Sciatic nerve (tissue), 2 donors: ENCODE results near the gene APBB1. TPM values are rescaled to one million over a fixed set of nuclear protein-coding genes. Genes with fewer than 3 reads are reported as not detected.

Experiments used
- ATAC-seq: fragments of 200-7000 bp; cut with Tn5 transposase; one replicate; pipeline ENCODE4 v1.9.1; 2020; ENCODE audit warnings: mild to moderate bottlenecking, moderate library complexity
- DNase-seq: peaks from one replicate; pipeline ENCODE4 v3.0.0-alpha.2; 2020; ENCODE audit warnings: low spot score
- intact Hi-C: fragments of 100-400 bp; cut with DNase I; formaldehyde crosslinking; loops from one replicate; pipeline ENCODE4 v1.14.2; 2022
- total RNA-seq: library from RNA; stranded (reverse); fragmentation: NEBNext Ultra II Directional; extraction: Animal tissue kit (Norgen Biotek cat#: 25700); gene quantifications from one replicate; pipeline ENCODE4 v1.2.1, GENCODE V29; 2021
- donor health status: DM: no; HTN: no; CAD: no.
- donor health status: DM: no; HTN: no; CAD: no.

APBB1 gene
- 65.5 TPM for total RNA-seq

DNA sequence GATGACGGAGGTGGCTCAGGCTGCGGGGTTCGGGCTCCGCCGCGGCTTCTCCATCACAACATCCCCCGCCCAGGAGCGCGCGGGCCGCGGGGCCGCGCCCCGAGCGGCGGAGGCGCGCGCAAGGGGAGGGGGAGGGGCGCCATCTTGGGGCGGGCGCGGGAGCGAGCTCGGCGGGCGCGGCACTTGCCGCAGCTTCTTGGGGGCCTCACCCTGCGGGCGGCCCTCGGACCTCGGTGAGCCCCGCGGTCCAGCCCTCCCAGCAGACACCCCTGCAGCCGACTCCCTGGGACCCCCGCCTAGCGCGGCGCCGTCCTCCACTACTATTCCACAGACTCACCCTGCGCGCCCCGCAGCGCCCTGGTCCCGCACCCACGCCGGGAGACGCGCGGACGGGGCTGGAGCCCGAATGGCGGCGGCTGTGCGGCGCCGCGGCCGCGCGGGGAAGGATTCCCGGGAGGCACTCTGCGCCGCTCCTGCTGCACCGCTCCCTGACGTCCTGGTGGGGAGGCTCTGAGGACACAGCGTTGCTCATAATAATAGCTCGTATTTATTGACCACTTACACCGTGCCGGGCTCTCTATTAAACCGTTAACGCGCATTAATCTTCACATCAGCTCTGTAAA is at the start of gene APBB1:
TSS of gene APBB1 (minus strand) at position 86 of the 623 bp plus-strand sequence. CDS start 7,747 bp downstream, outside the sequence.
- intact Hi-C loops, result no loop called here
- ATAC-seq, result peak; percentile 91

GRCh38 chr11:6459099-6459450 is 40.2 kb upstream of the APBB1 start:
- DNase-seq (no peak), ATAC-seq (no peak)
- intact Hi-C loops, result no loop called here

More for the DNA sequence above, at the start of gene APBB1:
- peak; percentile 84 for DNase-seq

DNA sequence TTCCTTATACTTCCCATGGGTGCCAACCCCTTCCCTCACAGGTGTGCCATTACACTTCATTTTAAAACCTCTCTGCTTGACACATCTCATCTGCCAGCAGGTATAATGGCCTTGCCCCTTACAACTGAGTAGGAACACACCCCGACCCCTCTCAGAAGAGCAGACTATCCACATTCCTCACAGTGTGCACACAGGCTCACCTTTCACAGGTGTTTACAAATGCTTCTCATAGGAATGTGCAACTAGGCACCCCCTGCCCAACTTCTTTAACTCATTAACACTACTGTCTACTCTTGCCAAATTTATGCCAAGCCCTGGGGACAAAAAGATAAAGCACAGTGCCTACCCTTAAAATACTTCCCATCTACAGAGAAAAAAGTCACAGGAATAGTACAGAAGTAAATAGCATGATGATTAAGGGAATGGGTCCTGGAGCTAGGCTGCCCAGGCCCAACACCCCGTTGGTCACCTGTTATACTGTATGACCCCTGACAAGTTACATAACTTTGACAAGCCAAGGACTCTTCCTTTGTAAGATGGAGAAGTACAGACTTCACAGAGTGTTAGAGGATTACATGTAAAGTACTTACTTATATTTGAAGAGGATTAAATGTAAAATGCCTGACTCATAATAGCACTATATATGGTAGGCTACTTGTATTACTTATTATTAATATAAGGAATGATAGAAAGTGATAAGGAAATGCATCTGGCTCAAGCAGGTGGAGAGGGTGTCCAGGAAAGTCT is 39.6 kb upstream of the APBB1 start:
- DNase-seq (no peak), ATAC-seq (no peak)
- intact Hi-C loops, result no loop called here

DNA sequence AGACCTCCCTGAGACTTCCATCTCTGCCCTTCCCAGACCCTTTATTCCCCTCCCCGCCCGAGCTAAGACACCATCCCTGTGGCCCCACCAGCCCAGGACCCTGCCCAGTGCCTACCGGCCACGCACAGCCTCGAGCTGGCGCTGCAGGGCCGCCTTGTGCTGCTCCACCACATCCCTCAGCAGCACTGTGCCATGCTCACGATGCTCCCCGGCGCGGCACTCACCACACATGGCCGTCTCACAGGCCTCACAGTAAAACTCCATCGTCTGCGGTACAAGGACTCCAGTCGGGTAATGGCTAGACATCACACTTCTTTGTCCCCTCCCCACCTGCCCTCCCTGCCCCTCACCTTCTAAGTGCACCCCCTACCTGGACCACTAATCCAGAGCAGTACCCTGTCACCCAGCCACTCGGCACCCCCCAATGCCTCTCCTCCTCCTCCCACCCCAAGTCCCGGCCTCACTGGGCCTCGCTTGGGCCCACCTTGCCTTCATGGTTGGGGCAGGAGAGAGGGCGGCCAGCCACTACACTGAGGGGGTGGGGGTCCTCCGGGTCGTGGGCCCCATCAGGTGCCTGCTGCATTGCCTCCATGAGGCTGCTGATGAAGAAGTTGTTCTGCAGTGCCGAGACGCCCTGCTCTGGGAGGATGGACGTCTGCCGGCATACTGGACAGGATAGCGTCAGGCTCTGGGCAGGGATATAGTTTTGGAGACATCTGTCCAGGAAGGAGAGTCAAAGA is 38.9 kb upstream of the APBB1 start:
- ATAC-seq, result peak; percentile 26
- intact Hi-C loops, result no loop called here

DNA sequence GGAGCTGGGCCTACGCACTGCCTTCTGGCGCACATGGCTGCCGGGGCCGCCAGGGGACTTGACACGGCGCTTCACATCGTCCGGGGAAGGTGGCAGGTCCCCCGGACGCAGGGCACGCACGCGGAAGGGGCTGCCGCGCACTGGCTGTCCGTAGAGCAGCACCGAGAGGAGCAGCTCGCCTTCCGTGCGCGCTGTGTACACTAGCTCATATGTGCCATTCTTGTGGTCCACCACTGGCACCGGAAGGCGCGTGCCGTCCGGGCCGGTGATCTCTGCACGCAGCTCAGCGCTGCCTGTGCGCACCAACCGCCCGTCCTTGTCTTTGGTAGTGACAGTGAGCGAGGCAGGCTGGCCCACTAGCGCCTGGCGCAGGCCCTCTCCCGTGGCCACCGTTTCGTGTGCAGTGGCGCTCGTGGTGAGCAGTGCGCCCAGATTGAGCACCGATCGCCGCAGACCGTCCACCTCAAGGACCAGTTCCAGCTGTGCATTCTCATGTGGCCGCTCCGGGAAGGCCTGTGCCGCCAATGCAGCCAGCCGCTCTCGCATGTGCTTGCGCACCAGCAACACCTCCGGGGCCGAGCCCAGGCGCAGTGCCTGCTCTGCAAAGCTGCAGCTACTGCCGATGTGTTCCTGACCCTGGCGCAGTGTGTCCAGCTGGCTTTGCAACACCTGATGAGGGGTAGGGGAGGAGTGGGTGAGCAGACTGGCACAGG is 37.6 kb upstream of the APBB1 start:
- no peak for DNase-seq
- ATAC-seq, result no peak
- intact Hi-C loops, result no loop called here

More for the DNA sequence above, 38.9 kb upstream of the APBB1 start:
- no peak for DNase-seq

DNA sequence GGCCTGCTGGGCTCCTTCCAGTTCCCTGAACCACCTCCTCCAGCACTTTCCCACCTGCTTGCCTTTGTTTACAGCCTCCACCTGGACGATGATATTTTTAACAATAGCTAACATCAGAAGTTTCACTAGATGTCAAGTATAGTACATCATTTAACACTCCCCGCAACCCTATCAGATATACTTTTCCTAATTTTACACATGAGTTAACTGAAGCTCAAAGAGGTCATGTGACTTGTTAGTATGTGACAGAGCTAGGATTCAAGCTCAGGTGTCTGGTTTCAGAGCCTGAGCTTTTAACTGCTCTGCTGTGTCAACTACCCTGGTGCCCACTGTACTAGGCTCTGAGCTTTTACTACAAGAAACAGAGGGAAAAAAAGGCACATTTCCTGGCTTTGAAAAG is 36.2 kb upstream of the APBB1 start:
- intact Hi-C loops, result no loop called here
- no peak for ATAC-seq

DNA sequence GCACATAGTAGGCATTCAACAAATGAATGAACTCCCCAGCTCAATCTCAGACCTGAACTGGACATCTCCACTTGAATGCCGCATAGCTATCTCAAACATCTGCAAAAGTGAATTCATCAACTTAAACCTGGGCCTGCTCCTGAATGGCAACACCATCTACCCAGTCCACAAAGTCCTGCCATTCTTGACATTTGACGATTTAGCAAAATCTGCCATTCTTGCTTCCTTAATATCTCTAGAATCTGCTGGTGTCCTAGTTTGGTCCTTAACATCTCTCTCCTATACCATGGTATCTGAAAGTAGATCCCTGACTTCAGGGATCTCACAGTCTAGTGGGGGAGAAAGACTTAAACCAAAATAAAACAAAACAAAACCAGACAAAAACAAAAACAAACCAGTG is 34.3 kb upstream of the APBB1 start:
- ATAC-seq (no peak), DNase-seq (no peak)
- intact Hi-C loops, result no loop called here

More for the DNA sequence above, 36.2 kb upstream of the APBB1 start:
- DNase-seq, result no peak

GRCh38 chr11:6452219-6452618 is 33.3 kb upstream of the APBB1 start:
- ATAC-seq (peak; percentile 50), DNase-seq (no peak)
- intact Hi-C loops, result no loop called here

DNA sequence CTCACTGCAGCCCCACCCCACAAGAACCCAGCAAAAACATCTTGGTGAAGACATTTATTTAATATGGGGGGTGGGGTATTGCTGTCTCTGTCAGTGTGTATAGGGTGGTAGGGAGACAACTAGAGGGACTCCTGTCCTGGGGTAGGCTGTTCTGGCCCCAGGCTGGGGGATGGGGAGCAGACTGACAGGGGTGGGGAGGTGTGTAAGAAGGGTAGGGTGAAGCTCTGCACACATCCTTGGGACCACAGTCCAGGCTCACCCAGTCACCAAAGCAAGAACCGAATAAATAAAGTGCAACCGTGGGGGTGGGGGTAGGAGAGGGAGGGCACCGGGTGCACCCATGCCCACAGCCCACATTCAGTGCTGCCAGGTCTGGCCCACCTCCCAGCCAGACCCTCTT is 29.7 kb upstream of the APBB1 start:
- intact Hi-C loops, result no loop called here
- DNase-seq (no peak), ATAC-seq (no peak)

DNA sequence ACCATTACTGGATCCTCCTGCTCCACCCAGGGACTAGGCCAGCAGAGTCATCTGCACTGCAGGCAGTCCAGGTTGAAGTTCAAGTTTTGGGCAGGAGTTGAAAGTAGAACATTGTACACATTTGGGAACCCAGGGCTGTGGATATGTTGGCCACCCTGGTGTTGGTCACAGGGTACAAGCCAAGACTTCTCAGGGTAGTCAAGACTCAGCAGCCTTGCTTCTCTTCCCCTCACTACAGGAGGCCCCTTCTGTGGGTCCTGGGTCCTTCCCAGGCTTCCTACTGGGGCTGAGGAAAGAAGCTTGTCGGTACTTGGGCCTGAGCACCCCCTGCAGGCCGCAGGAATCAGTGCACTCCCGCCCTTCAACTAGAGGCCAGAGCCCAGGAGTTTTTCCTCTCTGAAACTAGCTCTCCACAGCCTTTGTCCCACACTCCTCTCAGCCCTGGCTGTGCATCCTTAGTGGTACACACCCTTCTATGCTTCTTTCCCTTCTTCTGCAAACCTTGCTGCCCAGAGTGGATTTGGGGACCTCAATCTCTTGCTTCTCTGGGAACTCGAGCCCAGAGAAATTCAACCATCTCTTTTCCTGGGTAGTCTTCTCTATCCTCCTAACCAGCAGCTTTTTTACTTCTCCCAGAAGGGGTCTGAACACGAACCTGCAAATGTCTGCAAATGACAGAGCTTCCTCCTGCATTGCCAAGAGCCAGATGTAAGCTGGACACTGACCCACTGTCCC is 24.5 kb upstream of the APBB1 start:
- DNase-seq (peak; percentile 66), ATAC-seq (peak; percentile 88)
- intact Hi-C loops, result loop anchor here (5.0 kb wide), 1 partner anchor 61 kb away; no protein-coding TSS in a partner anchor

GRCh38 chr11:6442441-6442840 is 23.5 kb upstream of the APBB1 start:
- ATAC-seq, result no peak
- intact Hi-C loops, result loop anchor here (5.0 kb wide), 1 partner anchor 60 kb away; no protein-coding TSS in a partner anchor
- no peak for DNase-seq

DNA sequence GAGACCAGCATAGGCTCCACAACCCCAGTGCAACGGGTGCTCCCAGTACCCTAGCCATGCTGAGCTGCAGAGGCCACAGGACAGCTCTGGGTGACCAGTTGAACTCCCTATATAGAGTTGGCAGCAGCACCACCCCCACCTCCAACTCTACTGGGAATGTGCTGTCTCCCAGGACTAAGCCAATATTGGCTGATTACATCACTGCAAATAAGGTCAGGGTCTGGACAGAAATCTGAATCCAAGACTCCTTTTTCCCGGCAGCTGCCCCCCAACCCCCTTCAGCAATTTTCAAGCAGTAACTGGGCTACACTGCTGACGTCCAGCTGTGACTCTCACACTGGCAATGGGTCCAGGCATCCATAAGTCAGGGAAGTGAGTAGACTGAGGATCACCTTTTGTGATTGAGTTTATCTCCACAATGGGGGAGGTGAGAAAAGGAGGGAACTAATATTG is 22.0 kb upstream of the APBB1 start, which contains the start of gene HPX:
TSS of gene HPX (minus strand) at position 82 of the 453 bp plus-strand sequence. CDS start at position 58, 24 bp downstream.
- DNase-seq, result no peak
- ATAC-seq, result no peak
- intact Hi-C loops, result loop anchor here (5.0 kb wide), 1 partner anchor 59 kb away; no protein-coding TSS in a partner anchor

DNA sequence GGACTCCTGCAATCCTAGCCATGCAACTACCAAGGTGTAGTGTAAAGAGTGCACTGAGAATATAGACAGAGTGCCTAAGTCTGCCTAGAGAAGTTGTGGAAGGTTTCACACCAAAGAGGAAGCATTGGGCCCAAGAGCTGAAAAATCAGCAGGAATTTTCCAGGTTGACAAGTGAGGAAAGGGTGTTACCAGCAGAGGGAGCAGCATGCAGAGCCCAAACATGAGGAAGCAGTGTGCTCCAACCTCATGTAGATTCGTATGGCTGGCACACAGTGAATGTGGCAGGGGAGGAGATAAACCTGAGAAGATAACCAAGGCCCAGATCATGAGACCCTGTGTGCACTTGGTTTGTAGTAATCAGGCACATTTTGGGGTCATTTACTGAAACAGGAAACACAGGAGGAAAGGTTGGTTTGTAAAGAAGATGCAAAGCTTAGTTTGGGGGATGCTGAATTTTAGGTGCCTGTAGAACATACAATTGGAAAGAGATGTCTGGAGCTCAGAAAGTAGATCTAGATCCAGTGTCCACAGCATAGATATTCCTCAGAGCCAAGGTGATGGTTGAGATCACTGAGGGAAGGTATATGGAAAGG is 20.2 kb upstream of the APBB1 start:
- DNase-seq (no peak), ATAC-seq (peak; percentile 45)
- intact Hi-C loops, result no loop called here

GRCh38 chr11:6437993-6438392 is 19.1 kb upstream of the APBB1 start:
- ATAC-seq (no peak), DNase-seq (no peak)
- intact Hi-C loops, result no loop called here

GRCh38 chr11:6437423-6437822 is 18.5 kb upstream of the APBB1 start:
- DNase-seq, result no peak
- no peak for ATAC-seq
- intact Hi-C loops, result no loop called here

GRCh38 chr11:6433998-6434660 is 15.2 kb upstream of the APBB1 start:
- ATAC-seq (no peak), DNase-seq (no peak)
- intact Hi-C loops, result no loop called here

- DNase-seq (no peak), ATAC-seq (no peak)
- intact Hi-C loops, result no loop called here
Measured at GRCh38 chr11:6431861-6432260, 13.0 kb upstream of the APBB1 start.

DNA sequence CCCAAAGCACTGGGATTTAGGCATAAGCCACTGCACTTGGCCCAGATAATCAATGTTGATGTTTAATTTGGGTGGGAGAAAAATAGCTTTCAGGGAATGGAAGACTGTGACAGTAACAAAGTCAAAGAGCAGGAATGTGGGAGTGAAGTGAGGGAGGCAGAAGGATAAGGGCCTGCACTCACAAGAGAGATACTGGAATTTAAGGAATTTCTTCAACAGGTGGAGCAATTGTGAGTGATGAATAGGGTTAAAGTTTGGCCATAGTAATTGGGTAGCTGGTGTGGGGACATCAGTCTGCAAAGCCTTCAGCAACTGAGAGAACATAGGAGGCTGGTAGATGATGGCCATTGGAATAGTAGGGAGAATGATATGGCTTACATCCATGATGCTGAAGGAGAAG is 8.6 kb upstream of the APBB1 start:
- intact Hi-C loops, result no loop called here
- ATAC-seq (no peak), DNase-seq (no peak)
